ENCODE data around the gene TMEM125.

The TMEM125 gene

GRCh38 chr1:43279666-43280065 is 9.9 kb downstream of the TMEM125 start:
- no peak overlapping the region for H3K4me3 ChIP-seq (replicated peaks; ENCODE audit: insufficient read depth, low read length)
- DNase-seq (ENCODE audit: low read depth in 1 of 2, low spot score in 1 of 2), result no peak
- H3K27ac ChIP-seq (replicated peaks), result no peak overlapping the region
- TF ChIP-seq, protein P1, sequence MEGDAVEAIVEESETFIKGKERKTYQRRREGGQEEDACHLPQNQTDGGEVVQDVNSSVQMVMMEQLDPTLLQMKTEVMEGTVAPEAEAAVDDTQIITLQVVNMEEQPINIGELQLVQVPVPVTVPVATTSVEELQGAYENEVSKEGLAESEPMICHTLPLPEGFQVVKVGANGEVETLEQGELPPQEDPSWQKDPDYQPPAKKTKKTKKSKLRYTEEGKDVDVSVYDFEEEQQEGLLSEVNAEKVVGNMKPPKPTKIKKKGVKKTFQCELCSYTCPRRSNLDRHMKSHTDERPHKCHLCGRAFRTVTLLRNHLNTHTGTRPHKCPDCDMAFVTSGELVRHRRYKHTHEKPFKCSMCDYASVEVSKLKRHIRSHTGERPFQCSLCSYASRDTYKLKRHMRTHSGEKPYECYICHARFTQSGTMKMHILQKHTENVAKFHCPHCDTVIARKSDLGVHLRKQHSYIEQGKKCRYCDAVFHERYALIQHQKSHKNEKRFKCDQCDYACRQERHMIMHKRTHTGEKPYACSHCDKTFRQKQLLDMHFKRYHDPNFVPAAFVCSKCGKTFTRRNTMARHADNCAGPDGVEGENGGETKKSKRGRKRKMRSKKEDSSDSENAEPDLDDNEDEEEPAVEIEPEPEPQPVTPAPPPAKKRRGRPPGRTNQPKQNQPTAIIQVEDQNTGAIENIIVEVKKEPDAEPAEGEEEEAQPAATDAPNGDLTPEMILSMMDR (IDR thresholded peaks at IDR 0.05; ENCODE audit: insufficient read depth, low read length), result no peak
- TF ChIP-seq REST (IDR thresholded peaks at IDR 0.05; ENCODE audit: insufficient replicate concordance, low read depth) (no peak), SPI1 (IDR thresholded peaks at IDR 0.05; ENCODE audit: borderline replicate concordance, low read depth) (no peak), GABPA (IDR thresholded peaks at IDR 0.05; ENCODE audit: low read depth) (no peak), POLR2AphosphoS5 (IDR thresholded peaks at IDR 0.05; ENCODE audit: low read depth) (no peak)
- no peaks in the 10 kb centered on the region for H3K27me3 ChIP-seq (ENCODE audit: insufficient read depth, poor library complexity, severe bottlenecking)

DNA sequence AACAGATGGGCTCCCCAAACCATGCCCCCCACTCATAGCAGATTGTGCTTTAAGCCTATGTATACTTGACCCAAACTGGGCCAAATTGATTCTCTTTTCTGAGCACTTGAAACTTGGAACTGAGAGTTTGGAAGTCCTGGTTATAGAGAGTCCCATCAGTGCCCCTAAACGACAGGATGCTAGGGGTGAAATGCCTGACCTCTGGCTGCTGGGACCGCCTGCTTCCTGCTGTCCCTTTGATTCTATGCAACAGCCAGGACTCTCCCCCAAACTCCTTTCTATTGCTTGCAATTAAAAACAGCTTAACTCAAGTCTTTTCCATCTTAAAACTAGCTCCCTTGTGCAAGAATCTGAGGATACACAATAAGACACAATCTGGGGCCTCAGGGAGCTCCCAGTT is 10.9 kb downstream of the TMEM125 start:
- Histone ChIP-seq H3K27me3 (ENCODE audit: insufficient read depth, poor library complexity, severe bottlenecking) (no peaks in the 10 kb centered on the region), H3K27ac (replicated peaks) (no peak overlapping the region), H3K4me3 (replicated peaks; ENCODE audit: insufficient read depth, low read length) (no peak overlapping the region)
- TF ChIP-seq REST (IDR thresholded peaks at IDR 0.05; ENCODE audit: insufficient replicate concordance, low read depth) (no peak), POLR2AphosphoS5 (IDR thresholded peaks at IDR 0.05; ENCODE audit: low read depth) (no peak), SPI1 (IDR thresholded peaks at IDR 0.05; ENCODE audit: borderline replicate concordance, low read depth) (no peak), GABPA (IDR thresholded peaks at IDR 0.05; ENCODE audit: low read depth) (no peak)
- TF ChIP-seq, protein P1 (IDR thresholded peaks at IDR 0.05; ENCODE audit: insufficient read depth, low read length), result no peak
- DNase-seq (ENCODE audit: low read depth in 1 of 2, low spot score in 1 of 2), result no peak

DNA sequence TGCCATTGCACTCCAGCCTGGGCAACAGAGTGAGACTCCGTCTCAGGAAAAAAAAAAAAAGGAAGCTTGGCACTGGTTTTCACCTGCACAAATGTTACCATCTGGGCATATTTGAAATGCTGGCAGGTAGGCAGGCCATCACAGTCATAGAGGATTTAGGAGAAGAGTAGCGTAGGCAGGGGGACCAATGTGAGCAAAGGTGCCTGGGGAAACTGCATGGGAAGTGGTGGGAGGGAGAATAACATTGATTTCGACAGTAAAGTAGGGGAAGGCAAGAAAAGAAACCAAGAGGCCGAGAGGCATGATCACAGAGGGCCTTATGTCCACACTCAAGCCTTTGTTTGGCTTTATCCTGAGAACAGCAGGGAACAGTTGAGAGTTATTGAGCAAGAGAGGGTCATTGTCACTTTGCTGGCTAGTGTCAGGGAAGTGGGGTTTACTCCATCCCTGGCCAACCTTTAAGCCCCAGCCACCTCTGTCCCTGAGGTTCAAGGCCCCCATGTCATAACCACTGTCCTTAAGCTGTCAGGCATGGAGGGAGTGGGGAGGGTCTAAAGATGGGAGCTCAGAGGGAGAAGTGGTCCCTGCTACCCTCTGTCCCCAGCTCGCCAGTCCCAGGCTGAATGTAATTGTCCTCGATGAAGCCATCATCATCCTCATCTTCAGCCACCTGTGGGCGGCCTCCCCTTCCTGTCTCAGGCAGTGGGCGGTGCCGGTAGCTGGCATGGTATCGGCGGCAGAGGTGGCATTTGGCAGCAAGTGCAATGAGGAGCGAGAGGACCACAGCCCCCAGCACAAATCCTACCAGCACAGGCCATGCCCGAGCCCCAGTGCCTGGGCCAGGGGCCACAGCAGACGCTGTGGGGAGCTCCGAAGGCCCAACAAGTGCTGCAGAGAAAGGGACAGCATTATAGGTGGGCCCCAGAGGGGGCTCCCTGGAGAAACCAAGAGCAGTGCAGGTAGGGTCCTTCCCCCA is 12.7 kb downstream of the TMEM125 start:
- Histone ChIP-seq H3K4me3 (replicated peaks; ENCODE audit: insufficient read depth, low read length) (no peak overlapping the region), H3K27me3 (ENCODE audit: insufficient read depth, poor library complexity, severe bottlenecking) (no peaks in the 10 kb centered on the region), H3K27ac (replicated peaks) (no peak overlapping the region)
- no peak for TF ChIP-seq REST (IDR thresholded peaks at IDR 0.05; ENCODE audit: insufficient replicate concordance, low read depth)
- TF ChIP-seq, protein P1 (IDR thresholded peaks at IDR 0.05; ENCODE audit: insufficient read depth, low read length), result no peak
- TF ChIP-seq POLR2AphosphoS5 (IDR thresholded peaks at IDR 0.05; ENCODE audit: low read depth), result no peak
- no peak for TF ChIP-seq GABPA (IDR thresholded peaks at IDR 0.05; ENCODE audit: low read depth)
- TF ChIP-seq SPI1 (IDR thresholded peaks at IDR 0.05; ENCODE audit: borderline replicate concordance, low read depth), result no peak
- DNase-seq (ENCODE audit: low read depth in 1 of 2, low spot score in 1 of 2), result no peak
